Measurements from ENCODE around the gene TTC1. TPM values are rescaled to one million over a fixed set of nuclear protein-coding genes. Genes with fewer than 3 reads are reported as not detected.

TTC1 gene
- total and polyA plus RNA-seq, 2 of the 8 experiments (the other 6 are each of a cell fraction or from before 2014, with no cell fraction given) = 25.1 to 63.9 TPM

DNA sequence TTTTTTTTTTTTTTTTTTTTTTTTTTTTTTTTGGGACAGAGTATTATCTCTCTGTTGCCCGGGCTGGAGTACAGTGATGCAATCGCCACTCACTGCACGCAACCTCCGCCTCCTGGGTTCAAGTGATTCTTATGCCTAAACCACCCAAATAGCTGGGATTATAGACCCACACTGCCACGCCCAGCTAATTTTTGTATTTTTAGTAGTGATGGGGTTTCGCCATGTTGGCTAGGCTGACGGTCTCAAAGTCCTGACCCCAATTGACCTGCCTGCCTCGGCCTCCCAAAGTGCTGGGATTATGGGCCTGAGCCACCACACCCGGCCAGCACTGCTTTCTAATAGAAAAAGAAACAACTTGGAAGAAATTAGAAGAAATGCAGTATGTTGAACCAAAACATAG is 39.2 kb downstream of the TTC1 start (continued):
- TF ChIP-seq YY1 (IDR thresholded peaks at IDR 0.05; ENCODE audit: low read depth, low read length) (no peak), BACH1 (IDR thresholded peaks at IDR 0.05; ENCODE audit: low read length) (no peak), SUZ12 (IDR thresholded peaks at IDR 0.05; ENCODE audit: low read length) (no peak), SP4 (IDR thresholded peaks at IDR 0.05; ENCODE audit: low read length) (no peak), POLR2AphosphoS5 (IDR thresholded peaks at IDR 0.05; ENCODE audit: low read depth, low read length) (no peak), SRF (IDR thresholded peaks at IDR 0.05; ENCODE audit: low read depth, low read length) (no peak), PHF8 (conservative IDR thresholded peaks at IDR 0.05; ENCODE audit: low read depth, low read length) (no peak), TAF1 (IDR thresholded peaks at IDR 0.05; ENCODE audit: low read depth, low read length) (no peak), RNF2 (IDR thresholded peaks at IDR 0.05; ENCODE audit: borderline replicate concordance, low read depth, low read length, missing control alignments, poor library complexity, severe bottlenecking) (no peak), CBX8 (IDR thresholded peaks at IDR 0.05; ENCODE audit: borderline replicate concordance, low read depth, low read length) (no peak)

Measured in H1 (cell line).